Heart left ventricle (tissue), 16 donors: ENCODE measurements around the gene BARHL1. TPM values are rescaled to one million over a fixed set of nuclear protein-coding genes. Genes with fewer than 3 reads are reported as not detected.

ENCODE experiments used
- ATAC-seq, 4 donors: fragments of 200-7000 bp; cut with Tn5 transposase; one replicate each; pipeline ENCODE4 v1.9.1; 2020 to 2022; ENCODE audit warnings: moderate library complexity in 4 of 4, mild to moderate bottlenecking in 3 of 4, moderate number of reproducible peaks in 1 of 4
- DNase-seq, 5 donors: peaks; one replicate each; pipeline ENCODE4 v3.0.0-alpha.2; 2020
- H3K27ac ChIP-seq, 12 donors: fragments of 200-600 bp; sonication (generic) in 4 of 12; one replicate each; pipeline versions ENCODE4 v1.5.0 to v1.8.0; 2016 to 2022; ENCODE audit warnings: mild to moderate bottlenecking in 2 of 12
- H3K27me3 ChIP-seq, 9 donors: fragments of 200-600 bp; sonication (generic) in 2 of 9; one replicate each; pipeline versions ENCODE4 v1.5.1 to v1.8.0; 2016 to 2022; ENCODE audit warnings: mild to moderate bottlenecking in 3 of 9
- H3K36me3 ChIP-seq, 9 donors: fragments of 200-600 bp; sonication (generic) in 2 of 9; one replicate each; pipeline versions ENCODE4 v1.5.0 to v1.8.0; 2018 to 2022; ENCODE audit warnings: mild to moderate bottlenecking in 2 of 9
- H3K4me1 ChIP-seq, 12 donors: fragments of 200-600 bp; sonication (generic) in 4 of 12; one replicate each; pipeline versions ENCODE4 v1.5.0 to v1.8.0; 2016 to 2022; ENCODE audit warnings: mild to moderate bottlenecking in 3 of 12
- H3K4me3 ChIP-seq, 12 donors: fragments of 200-600 bp; sonication (generic) in 4 of 12; one replicate each; pipeline versions ENCODE4 v1.5.0 to v1.8.0; 2017 to 2022; ENCODE audit warnings: mild to moderate bottlenecking in 9 of 12, moderate library complexity in 4 of 12
- H3K9me3 ChIP-seq, 12 donors: fragments of 200-600 bp; sonication (generic) in 4 of 12; one replicate each; pipeline versions ENCODE4 v1.5.0 to v1.8.0; 2016 to 2022; ENCODE audit warnings: mild to moderate bottlenecking in 1 of 12
- CTCF ChIP-seq, 12 donors: fragments of 200-600 bp; sonication (generic) in 4 of 12; IDR thresholded peaks; one replicate each; pipeline versions ENCODE4 v1.5.0 to v1.8.0; 2018 to 2022; ENCODE audit warnings: antibody characterized with exemption in 12 of 12, mild to moderate bottlenecking in 5 of 12
- POLR2A ChIP-seq, 2 donors: fragments of 450-650 bp; IDR thresholded peaks; one replicate each; pipeline ENCODE4 v1.6.1; 2017; ENCODE audit warnings: antibody characterized with exemption in 2 of 2, mild to moderate bottlenecking in 2 of 2, moderate library complexity in 2 of 2
- WGBS, 4 donors: extraction: QIAGEN DNeasy Blood & Tissue Kit in 2 of 4; methylation state at CpG; one replicate each; pipeline versions ENCODE4 v1.1.5 to v1.1.7; 2013 to 2018; 5-methylcytosine and 5-hydroxymethylcytosine counted together
- intact Hi-C, 10 donors: fragments of 100-400 bp; cut with DNase I; formaldehyde crosslinking; loops; one replicate each; pipeline versions ENCODE4 v1.11.1 to v1.14.2; 2022
- polyA plus RNA-seq, 2 donors: library from polyadenylated mRNA; stranded (reverse); fragments of 200-250 nt; gene quantifications; one replicate each; pipeline ENCODE4 v1.2.3, GENCODE V29; 2013
- total RNA-seq, 9 donors: library from RNA; depleted of rRNA in 2 of 9; stranded (reverse); fragments of >200 nt in 2 of 9; fragmentation: NEBNext Ultra II Directional in 3 of 9; extraction: Animal tissue kit (Norgen Biotek cat#: 25700) in 3 of 9; gene quantifications; one replicate each; pipeline versions ENCODE4 v1.1.0 to v1.2.4, GENCODE V29; 2016 to 2023
- donor health status: ischemic (EF 13 %, LVEDD 7.1; RV severe dilation, severe dysfunction).
- donor health status: healthy with polysubstance abuse.
- donor health status: DM: no; HTN: yes; CAD: no.
- donor health status: DM: no; HTN: no; CAD: no.
- donor health status: ischemic (EF 25% LVEDD 6.9; RV normal size, moderate dysfunction).
- donor health status: ischemic (EF 25% LVEDD 5.7; RV mildly dilated, moderate dysfunction).
- donor health status: healthy.
- donor health status: DM: yes; HTN: yes; CAD: no.
- donor health status: ischemic (EF 35%, LVEDD 5.7; RV mildly dilated, moderate dysfunction).
- donor health status: nonischemic (EF 11% LVEDD 7.7; RV severe dilation, severe dysfunction).
- donor health status: DM: yes; HTN: yes; CAD: no.
- donor health status: PGD.
- donor health status: ischemic (EF 29% LVEDD 5.4; RV normal size, mild dysfunction).
- donor health status: nonischemic (EF 23%, LVEDD 6.1; RV moderate dilation, normal function).

Gene BARHL1
- total and polyA plus RNA-seq, 11 donors: not detected

- no peak for DNase-seq
- Histone ChIP-seq H3K36me3 (peaks cover 0 to 51% (median 20%) of the 10 kb centered on the region in 9 donors), H3K4me3 (no peak overlapping the region), H3K4me1 (peaks cover 0 to 28% (median 8%) of the 10 kb centered on the region in 12 donors), H3K27ac (no peak overlapping the region), H3K9me3 (no peaks in the 10 kb centered on the region), H3K27me3 (peaks cover 0 to 11% (median 7%) of the 10 kb centered on the region in 9 donors)
- intact Hi-C loops: no loop called here
- TF ChIP-seq CTCF (IDR thresholded peaks at IDR 0.05) (no peak), POLR2A (IDR thresholded peaks at IDR 0.05) (no peak)
- ATAC-seq: no peak
- WGBS, 4 donors: 74 to 79% (median 78%) methylated on average over 3 of the region's 3 CpGs
Measured at GRCh38 chr9:132596200-132596599, 13.8 kb downstream of the BARHL1 start.

GRCh38 chr9:132597073-132597775, 14.8 kb downstream of the BARHL1 start:
- Histone ChIP-seq H3K4me1 (peaks cover 0 to 29% (median 8%) of the 10 kb centered on the region in 12 donors), H3K36me3 (peaks cover 0 to 54% (median 23%) of the 10 kb centered on the region in 9 donors), H3K4me3 (no peak overlapping the region), H3K27ac (peak overlapping the region in 9 of 12 donors; percentile 12 to 79 (median 64)), H3K9me3 (no peaks in the 10 kb centered on the region), H3K27me3 (peaks cover 0 to 1% (median 0%) of the 10 kb centered on the region in 9 donors)
- no peak for TF ChIP-seq CTCF (IDR thresholded peaks at IDR 0.05)
- no peak for TF ChIP-seq POLR2A (IDR thresholded peaks at IDR 0.05)
- DNase-seq (peak; percentile 77 to 91 (median 83)), ATAC-seq (peak; percentile 95 to 97 (median 96))
- 55 to 77% (median 67%) methylated on average over 15 to 16 of the region's 16 CpGs for WGBS, 4 donors
- intact Hi-C loops: no loop called here

DNA sequence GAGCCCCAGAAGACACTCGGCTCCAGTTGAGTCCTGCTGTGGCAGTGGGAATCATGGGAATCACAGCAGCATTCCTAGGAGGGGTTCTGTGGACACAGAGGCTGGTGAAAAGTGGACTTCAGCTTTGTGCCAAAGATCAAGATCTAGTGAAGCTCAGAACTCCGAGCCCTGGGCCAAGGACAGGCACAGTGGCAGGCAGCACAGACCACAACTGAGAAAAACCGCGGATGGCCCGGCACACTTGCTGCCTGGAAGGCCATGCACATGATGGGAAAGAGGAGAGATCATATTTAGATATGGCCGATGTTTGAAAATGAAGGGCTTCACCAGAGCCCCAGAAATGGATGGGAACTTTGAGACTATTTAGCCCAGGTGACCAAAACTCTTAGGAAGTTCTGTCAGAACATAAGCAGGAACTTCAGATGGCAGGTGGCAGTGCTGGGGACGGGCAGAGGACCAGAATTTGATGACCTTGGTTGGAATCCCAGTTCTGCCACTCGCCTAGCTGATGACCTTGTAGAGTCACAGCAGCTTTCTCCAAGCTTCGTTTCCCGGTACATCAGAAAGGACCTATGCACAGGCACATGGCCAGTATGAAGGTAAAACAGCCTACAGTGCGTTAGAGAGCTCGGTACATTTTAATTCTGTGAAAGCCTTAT, 18.0 kb downstream of the BARHL1 start:
- H3K4me3 ChIP-seq: no peak overlapping the region
- DNase-seq (no peak), ATAC-seq (peak in 2 of 4 donors; percentile 33 to 45)
- H3K4me1 ChIP-seq: peaks cover 0 to 29% (median 8%) of the 10 kb centered on the region in 12 donors
- TF ChIP-seq POLR2A (IDR thresholded peaks at IDR 0.05): no peak
- no peak for TF ChIP-seq CTCF (IDR thresholded peaks at IDR 0.05)
- no peaks in the 10 kb centered on the region for H3K27me3 ChIP-seq
- intact Hi-C loops: no loop called here
- WGBS, 4 donors: 71 to 79% (median 76%) methylated on average over 12 of the region's 12 CpGs
- H3K27ac ChIP-seq: peak overlapping the region in 3 of 12 donors; percentile 5 to 37 (median 24)
- no peaks in the 10 kb centered on the region for H3K9me3 ChIP-seq
- H3K36me3 ChIP-seq: peaks cover 0 to 39% (median 13%) of the 10 kb centered on the region in 9 donors

DNA sequence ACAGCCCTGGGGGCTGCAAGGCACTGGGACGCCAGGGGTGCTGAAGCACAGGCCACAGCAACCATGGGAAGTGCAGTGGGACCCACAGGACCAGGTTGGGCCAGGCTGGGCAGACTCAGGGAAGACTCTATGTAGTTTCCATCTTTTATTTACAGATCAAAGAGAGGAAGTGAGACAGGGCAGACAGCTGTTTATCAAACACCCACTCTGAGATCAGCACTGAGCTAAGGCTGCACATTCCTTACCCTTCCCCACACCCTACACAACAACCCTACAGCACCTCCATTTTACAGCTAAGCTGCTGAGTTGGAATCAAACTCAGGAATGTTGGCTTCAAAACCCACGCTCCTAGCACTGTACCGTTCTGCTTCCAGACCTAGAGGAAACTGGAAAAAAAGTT, 19.8 kb downstream of the BARHL1 start:
- 68 to 88% (median 81%) methylated on average over 3 of the region's 3 CpGs for WGBS, 4 donors
- peaks cover 0 to 56% (median 25%) of the 10 kb centered on the region in 9 donors for H3K36me3 ChIP-seq
- intact Hi-C loops: no loop called here
- ATAC-seq (no peak), DNase-seq (no peak)
- no peaks in the 10 kb centered on the region for H3K9me3 ChIP-seq
- no peak overlapping the region for H3K4me3 ChIP-seq
- H3K27ac ChIP-seq: no peak overlapping the region
- TF ChIP-seq POLR2A (IDR thresholded peaks at IDR 0.05): no peak
- no peak for TF ChIP-seq CTCF (IDR thresholded peaks at IDR 0.05)
- H3K4me1 ChIP-seq: peaks cover 0 to 22% (median 7%) of the 10 kb centered on the region in 12 donors
- no peaks in the 10 kb centered on the region for H3K27me3 ChIP-seq
